Keratinocyte (primary cell): Measurements from ENCODE around the gene IL1A. TPM values are rescaled to one million over a fixed set of nuclear protein-coding genes. Genes with fewer than 3 reads are reported as not detected.

ENCODE experiments used
- DNase-seq: peaks from one replicate; pipeline ENCODE4 v3.0.0-alpha.2; 2011; ENCODE audit warnings: low read depth, missing footprints, low spot score
- FAIRE-seq: peaks from 2 replicates; lab custom pipeline; 2011; peaks lifted over from hg19 to GRCh38; lab: Jason Lieb, UNC
- H2AFZ ChIP-seq: 2 replicates; pipeline ENCODE4 v1.6.0; 2012; ENCODE audit warnings: low read length, control low read depth, inconsistent platforms; ENCODE audit not compliant: control insufficient read depth
- H3K27ac ChIP-seq: 2 replicates; pipeline ENCODE4 v1.5.1; 2011; ENCODE audit warnings: low read length; ENCODE audit not compliant: control insufficient read depth, insufficient read depth
- H3K27me3 ChIP-seq: 3 replicates; pipeline ENCODE4 v1.6.0; 2011; ENCODE audit warnings: low read length; ENCODE audit not compliant: control insufficient read depth, insufficient read depth; ENCODE audit errors: extremely low read depth
- H3K36me3 ChIP-seq, 2 experiments: 2 replicates in 1 of 2; 3 replicates in 1 of 2; pipeline ENCODE4 v1.5.1; 2011; ENCODE audit warnings: low read length in 2 of 2, mild to moderate bottlenecking in 1 of 2; ENCODE audit not compliant: control insufficient read depth in 2 of 2, insufficient read depth in 2 of 2; ENCODE audit errors: extremely low read depth in 1 of 2
- H3K4me1 ChIP-seq: 3 replicates; pipeline ENCODE4 v1.5.1; 2011; ENCODE audit warnings: low read length; ENCODE audit not compliant: control insufficient read depth, insufficient read depth; ENCODE audit errors: extremely low read depth
- H3K4me2 ChIP-seq: 3 replicates; pipeline ENCODE4 v1.6.0; 2011; ENCODE audit warnings: low read depth, low read length; ENCODE audit not compliant: control insufficient read depth, insufficient read depth; ENCODE audit errors: extremely low read depth
- H3K4me3 ChIP-seq, 3 experiments: fragments of 200-600 bp in 1 of 3; sonication (generic) in 1 of 3; 2 replicates in 2 of 3; 3 replicates in 1 of 3; pipeline ENCODE4 v1.5.1; 2011 to 2016; ENCODE audit warnings: low read length in 3 of 3, mild to moderate bottlenecking in 3 of 3, control low read depth in 2 of 3, inconsistent platforms in 1 of 3, low read depth in 1 of 3, mixed read lengths in 1 of 3, mixed run types in 1 of 3, moderate library complexity in 1 of 3; ENCODE audit not compliant: control insufficient read depth in 2 of 3, insufficient read depth in 2 of 3; ENCODE audit errors: extremely low read depth in 1 of 3
- H3K79me2 ChIP-seq: 2 replicates; pipeline ENCODE4 v1.6.0; 2012; ENCODE audit warnings: low read length; ENCODE audit not compliant: control insufficient read depth, insufficient read depth
- H3K9ac ChIP-seq: 3 replicates; pipeline ENCODE4 v1.6.0; 2011; ENCODE audit warnings: low read length; ENCODE audit not compliant: control insufficient read depth, insufficient read depth; ENCODE audit errors: extremely low read depth
- H3K9me1 ChIP-seq: 3 replicates; pipeline ENCODE4 v1.6.0; 2011; ENCODE audit warnings: low read length; ENCODE audit not compliant: control insufficient read depth, insufficient read depth; ENCODE audit errors: extremely low read depth
- H3K9me3 ChIP-seq: 2 replicates; pipeline ENCODE4 v1.5.1; 2012; ENCODE audit warnings: low read depth, low read length; ENCODE audit not compliant: control insufficient read depth
- H4K20me1 ChIP-seq: 3 replicates; pipeline ENCODE4 v1.6.0; 2011; ENCODE audit warnings: low read length; ENCODE audit not compliant: control insufficient read depth, insufficient read depth; ENCODE audit errors: extremely low read depth
- CTCF ChIP-seq, 3 experiments: IDR thresholded peaks in 1 of 3; conservative IDR thresholded peaks in 1 of 3; optimal IDR thresholded peaks in 1 of 3; 2 replicates in 2 of 3; 3 replicates in 1 of 3; pipeline versions ENCODE3 to v1.5.1; 2011; ENCODE audit warnings: low read length in 3 of 3, mild to moderate bottlenecking in 3 of 3, moderate library complexity in 2 of 3, control low read depth in 1 of 3, inconsistent platforms in 1 of 3; ENCODE audit not compliant: insufficient read depth in 2 of 3; ENCODE audit errors: extremely low read depth in 1 of 3
- EZH2 ChIP-seq: IDR thresholded peaks from one replicate; pipeline ENCODE4 v1.6.1; 2012; ENCODE audit warnings: inconsistent platforms, mild to moderate bottlenecking, low read length, moderate library complexity
- dilution Hi-C: fragments of 300-500 bp; cut with MboI; formaldehyde crosslinking; loops from one replicate; pipeline ENCODE4 v1.7.0; 2020; ENCODE audit warnings: low sequenced_read_pairs; ENCODE audit not compliant: extremely low pct_ligation_motif_present
- polyA plus RNA-seq, 5 experiments: library from polyadenylated mRNA; depleted of rRNA in 3 of 5; stranded (reverse) in 3 of 5; stranded (forward) in 1 of 5; unstranded in 1 of 5; fragments of >200 nt; gene quantifications; 1 replicate in 1 of 5; 2 replicates in 3 of 5; 3 replicates in 1 of 5; pipeline versions ENCODE4 v1.2.1 to v1.2.3, GENCODE V29; 2011 to 2012; ENCODE audit warnings: missing spikeins in 2 of 5, low read depth in 1 of 5, low replicate concordance in 1 of 5

Gene IL1A
- polyA plus RNA-seq, 1 donor (not counting 4 experiments of a cell fraction or from before 2014, with no cell fraction given), result 269 TPM

GRCh38 chr2:112727276-112728028 is 56.8 kb downstream of the IL1A start:
- peaks cover 13% of the 10 kb centered on the region for H3K4me1 ChIP-seq
- no peaks in the 10 kb centered on the region for H4K20me1 ChIP-seq
- dilution Hi-C loops, result no loop called here
- H3K4me3 ChIP-seq, result no peak overlapping the region
- no peak for TF ChIP-seq EZH2
- no peak for TF ChIP-seq CTCF (optimal IDR thresholded peaks at IDR 0.05 in 1 of 3, IDR thresholded peaks at IDR 0.05 in 1 of 3, conservative IDR thresholded peaks at IDR 0.05 in 1 of 3; ENCODE audit: extremely low read depth in 1 of 3, insufficient read depth in 2 of 3, low read length in 3 of 3)
- H3K9me3 ChIP-seq, result no peaks in the 10 kb centered on the region
- no peaks in the 10 kb centered on the region for H3K9me1 ChIP-seq
- no peak for DNase-seq
- H3K36me3 ChIP-seq, result no peaks in the 10 kb centered on the region
- H3K27me3 ChIP-seq, result no peaks in the 10 kb centered on the region
- no peak overlapping the region for H3K9ac ChIP-seq
- H2AFZ ChIP-seq, result no peak overlapping the region
- no peaks in the 10 kb centered on the region for H3K79me2 ChIP-seq
- no peak overlapping the region for H3K27ac ChIP-seq
- FAIRE-seq, result no peak
- H3K4me2 ChIP-seq, result no peak overlapping the region

GRCh38 chr2:112726487-112727190 is 57.7 kb downstream of the IL1A start:
- Histone ChIP-seq H3K4me3 (no peak overlapping the region), H3K4me2 (no peak overlapping the region), H3K4me1 (peaks cover 13% of the 10 kb centered on the region), H4K20me1 (no peaks in the 10 kb centered on the region), H2AFZ (peak overlapping the region; percentile 30), H3K36me3 (no peaks in the 10 kb centered on the region), H3K9me1 (no peaks in the 10 kb centered on the region), H3K27me3 (no peaks in the 10 kb centered on the region), H3K27ac (peak overlapping the region; percentile 59), H3K9me3 (no peaks in the 10 kb centered on the region), H3K9ac (peak overlapping the region; percentile 48), H3K79me2 (no peaks in the 10 kb centered on the region)
- no peak for TF ChIP-seq EZH2
- TF ChIP-seq CTCF (optimal IDR thresholded peaks at IDR 0.05 in 1 of 3, IDR thresholded peaks at IDR 0.05 in 1 of 3, conservative IDR thresholded peaks at IDR 0.05 in 1 of 3; ENCODE audit: extremely low read depth in 1 of 3, insufficient read depth in 2 of 3, low read length in 3 of 3), result peak in 2 of 3 experiments; percentile 97
- DNase-seq (peak; percentile 90), FAIRE-seq (peak; percentile 92)
- dilution Hi-C loops, result no loop called here
